MM.1S (cell line): ENCODE data around the gene MRTFA.

Experiments used
- DNase-seq: peaks from one replicate; pipeline ENCODE4 v3.0.0-alpha.2; 2015
- H2AFZ ChIP-seq: fragments of 300-600 bp; sonication (generic); 2 replicates; pipeline ENCODE4 v1.6.0; 2016; ENCODE audit warnings: antibody characterized with exemption, low read length
- H3F3A ChIP-seq: fragments of 300-600 bp; sonication (generic); 2 replicates; pipeline ENCODE4 v1.6.1; 2016; ENCODE audit warnings: mild to moderate bottlenecking, antibody characterized with exemption, low read length, moderate library complexity, mixed read lengths; ENCODE audit not compliant: insufficient read depth
- H3K27ac ChIP-seq: fragments of 300-600 bp; sonication (generic); 2 replicates; pipeline ENCODE4 v1.5.1; 2016; ENCODE audit warnings: mild to moderate bottlenecking, low read length
- H3K27me3 ChIP-seq: fragments of 300-600 bp; sonication (generic); replicated peaks from 2 replicates; pipeline ENCODE4 v1.6.0; 2016; ENCODE audit warnings: low read length; ENCODE audit not compliant: insufficient read depth
- H3K36me3 ChIP-seq: fragments of 300-600 bp; sonication (generic); replicated peaks from 2 replicates; pipeline ENCODE4 v1.6.1; 2016; ENCODE audit warnings: mild to moderate bottlenecking, low read length, mixed read lengths; ENCODE audit not compliant: insufficient read depth
- H3K4me1 ChIP-seq: fragments of 300-600 bp; sonication (generic); 2 replicates; pipeline ENCODE4 v1.6.1; 2016; ENCODE audit warnings: low read length, mixed read lengths
- H3K4me2 ChIP-seq: fragments of 300-600 bp; sonication (generic); 2 replicates; pipeline ENCODE4 v1.6.0; 2016; ENCODE audit warnings: low read depth, low read length
- H3K4me3 ChIP-seq: fragments of 300-600 bp; sonication (generic); 2 replicates; pipeline ENCODE4 v1.5.1; 2016; ENCODE audit warnings: low read length, mixed read lengths
- H3K79me2 ChIP-seq: fragments of 300-600 bp; sonication (generic); 2 replicates; pipeline ENCODE4 v1.6.1; 2016; ENCODE audit warnings: mixed run types, low read length, mixed read lengths
- H3K9ac ChIP-seq: fragments of 300-600 bp; sonication (generic); 2 replicates; pipeline ENCODE4 v1.6.1; 2016; ENCODE audit warnings: low read length, mixed read lengths
- H3K9me2 ChIP-seq: fragments of 300-600 bp; sonication (generic); replicated peaks from 2 replicates; pipeline ENCODE4 v1.6.1; 2016; ENCODE audit warnings: mild to moderate bottlenecking, low read length, mixed read lengths; ENCODE audit not compliant: insufficient read depth
- H3K9me3 ChIP-seq: fragments of 300-600 bp; sonication (generic); replicated peaks from 2 replicates; pipeline ENCODE4 v1.6.1; 2016; ENCODE audit warnings: mild to moderate bottlenecking, low read length, mixed read lengths; ENCODE audit not compliant: insufficient read depth
- H4K20me1 ChIP-seq: fragments of 300-600 bp; sonication (generic); 2 replicates; pipeline ENCODE4 v1.6.1; 2016; ENCODE audit warnings: mild to moderate bottlenecking, low read length, moderate library complexity, mixed read lengths; ENCODE audit not compliant: insufficient read depth
- CTCF ChIP-seq: fragments of 300-600 bp; sonication (generic); IDR thresholded peaks from 2 replicates; pipeline ENCODE4 v1.5.1; 2016; ENCODE audit warnings: antibody characterized with exemption, low read length, mixed read lengths
- EZH2 ChIP-seq: fragments of 300-600 bp; sonication (generic); optimal IDR thresholded peaks from 2 replicates; pipeline ENCODE3; 2017; ENCODE audit warnings: low read depth, mild to moderate bottlenecking, antibody characterized with exemption, low read length, mixed read lengths
- EZH2phosphoT487 ChIP-seq: fragments of 300-600 bp; sonication (generic); IDR thresholded peaks from 2 replicates; pipeline ENCODE4 v1.6.1; 2018; ENCODE audit warnings: antibody characterized with exemption, low read length

Gene MRTFA

GRCh38 chr22:40674274-40674673 lies 37.8 kb upstream of the MRTFA start:
- no peak for DNase-seq
- no peaks in the 10 kb centered on the region for H3K27me3 ChIP-seq
- no peaks in the 10 kb centered on the region for H3K36me3 ChIP-seq
- H4K20me1 ChIP-seq, result no peaks in the 10 kb centered on the region
- H3K4me2 ChIP-seq, result no peak overlapping the region
- H3K4me3 ChIP-seq, result no peak overlapping the region
- H2AFZ ChIP-seq, result no peak overlapping the region
- no peaks in the 10 kb centered on the region for H3K9me3 ChIP-seq
- H3K79me2 ChIP-seq, result no peaks in the 10 kb centered on the region
- no peaks in the 10 kb centered on the region for H3K9me2 ChIP-seq
- no peak for TF ChIP-seq EZH2phosphoT487
- no peak for TF ChIP-seq CTCF
- no peak for TF ChIP-seq EZH2
- H3K4me1 ChIP-seq, result no peaks in the 10 kb centered on the region
- no peaks in the 10 kb centered on the region for H3F3A ChIP-seq
- H3K27ac ChIP-seq, result no peak overlapping the region
- H3K9ac ChIP-seq, result no peak overlapping the region

DNA sequence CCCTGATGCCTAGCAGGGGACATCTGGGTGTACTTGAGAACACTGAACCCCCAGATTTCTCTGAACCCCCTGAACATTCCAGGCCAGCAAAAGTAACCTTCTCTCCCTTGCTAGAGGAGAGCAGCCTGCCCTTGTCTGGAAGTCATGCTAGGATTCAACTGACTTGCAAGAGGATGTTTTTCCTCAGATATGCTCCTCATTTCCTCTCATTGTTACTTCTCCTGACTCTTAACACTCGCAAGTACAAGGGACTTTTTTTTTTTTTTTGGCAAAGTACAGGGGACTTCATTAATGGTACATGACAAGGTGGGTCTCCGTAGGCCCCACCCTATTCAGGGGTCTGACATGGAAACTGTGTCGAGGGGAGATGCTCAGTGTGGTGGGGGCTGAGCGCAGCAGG lies 36.5 kb upstream of the MRTFA start:
- no peaks in the 10 kb centered on the region for H3K79me2 ChIP-seq
- TF ChIP-seq CTCF (no peak), EZH2 (no peak), EZH2phosphoT487 (no peak)
- H2AFZ ChIP-seq, result no peak overlapping the region
- H3K9me2 ChIP-seq, result no peaks in the 10 kb centered on the region
- no peaks in the 10 kb centered on the region for H3K27me3 ChIP-seq
- no peaks in the 10 kb centered on the region for H3K9me3 ChIP-seq
- no peak overlapping the region for H3K4me2 ChIP-seq
- H3F3A ChIP-seq, result no peaks in the 10 kb centered on the region
- H3K36me3 ChIP-seq, result no peaks in the 10 kb centered on the region
- H4K20me1 ChIP-seq, result no peaks in the 10 kb centered on the region
- H3K4me3 ChIP-seq, result no peak overlapping the region
- no peak for DNase-seq
- H3K4me1 ChIP-seq, result no peaks in the 10 kb centered on the region
- no peak overlapping the region for H3K9ac ChIP-seq
- H3K27ac ChIP-seq, result no peak overlapping the region

GRCh38 chr22:40671796-40672360 lies 35.4 kb upstream of the MRTFA start:
- H3F3A ChIP-seq, result no peaks in the 10 kb centered on the region
- H3K9me2 ChIP-seq, result no peaks in the 10 kb centered on the region
- DNase-seq, result no peak
- H3K27ac ChIP-seq, result no peak overlapping the region
- H3K4me1 ChIP-seq, result no peaks in the 10 kb centered on the region
- no peaks in the 10 kb centered on the region for H3K36me3 ChIP-seq
- H3K79me2 ChIP-seq, result no peaks in the 10 kb centered on the region
- H3K9me3 ChIP-seq, result no peaks in the 10 kb centered on the region
- TF ChIP-seq CTCF (no peak), EZH2phosphoT487 (no peak), EZH2 (no peak)
- no peak overlapping the region for H2AFZ ChIP-seq
- no peak overlapping the region for H3K4me2 ChIP-seq
- H3K9ac ChIP-seq, result no peak overlapping the region
- no peak overlapping the region for H3K4me3 ChIP-seq
- no peaks in the 10 kb centered on the region for H4K20me1 ChIP-seq
- no peaks in the 10 kb centered on the region for H3K27me3 ChIP-seq
